ENCODE measurements around the gene CDC42EP3.

- TF ChIP-seq, protein P1, sequence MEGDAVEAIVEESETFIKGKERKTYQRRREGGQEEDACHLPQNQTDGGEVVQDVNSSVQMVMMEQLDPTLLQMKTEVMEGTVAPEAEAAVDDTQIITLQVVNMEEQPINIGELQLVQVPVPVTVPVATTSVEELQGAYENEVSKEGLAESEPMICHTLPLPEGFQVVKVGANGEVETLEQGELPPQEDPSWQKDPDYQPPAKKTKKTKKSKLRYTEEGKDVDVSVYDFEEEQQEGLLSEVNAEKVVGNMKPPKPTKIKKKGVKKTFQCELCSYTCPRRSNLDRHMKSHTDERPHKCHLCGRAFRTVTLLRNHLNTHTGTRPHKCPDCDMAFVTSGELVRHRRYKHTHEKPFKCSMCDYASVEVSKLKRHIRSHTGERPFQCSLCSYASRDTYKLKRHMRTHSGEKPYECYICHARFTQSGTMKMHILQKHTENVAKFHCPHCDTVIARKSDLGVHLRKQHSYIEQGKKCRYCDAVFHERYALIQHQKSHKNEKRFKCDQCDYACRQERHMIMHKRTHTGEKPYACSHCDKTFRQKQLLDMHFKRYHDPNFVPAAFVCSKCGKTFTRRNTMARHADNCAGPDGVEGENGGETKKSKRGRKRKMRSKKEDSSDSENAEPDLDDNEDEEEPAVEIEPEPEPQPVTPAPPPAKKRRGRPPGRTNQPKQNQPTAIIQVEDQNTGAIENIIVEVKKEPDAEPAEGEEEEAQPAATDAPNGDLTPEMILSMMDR (IDR thresholded peaks at IDR 0.05) = no peak
- no peak for TF ChIP-seq POLR2A (IDR thresholded peaks at IDR 0.05)
These were observed 41.1 kb downstream of the CDC42EP3 start for GRCh38 chr2:37630301-37630700.
